H9 (cell line): ENCODE results near the gene MAJIN. TPM values are rescaled to one million over a fixed set of nuclear protein-coding genes. Genes with fewer than 3 reads are reported as not detected.

Source experiments
- DNase-seq: peaks from one replicate; pipeline ENCODE4 v3.0.0-alpha.2; 2017
- H2AFZ ChIP-seq: one replicate; pipeline ENCODE4 v1.6.1; 2013; ENCODE audit warnings: mild to moderate bottlenecking, low read length, control low read depth, moderate library complexity
- H2AK5ac ChIP-seq: 2 replicates; pipeline ENCODE4 v1.6.1; 2013; ENCODE audit warnings: low read length, control low read depth, mixed read lengths; ENCODE audit not compliant: insufficient read length
- H2BK120ac ChIP-seq: one replicate; pipeline ENCODE4 v1.6.1; 2013; ENCODE audit warnings: low read depth, mild to moderate bottlenecking, low read length, control low read depth, inconsistent platforms; ENCODE audit not compliant: poor library complexity, severe bottlenecking
- H2BK12ac ChIP-seq: 2 replicates; pipeline ENCODE4 v1.6.1; 2013; ENCODE audit warnings: low read length, control low read depth, mixed read lengths, low read depth; ENCODE audit not compliant: insufficient read length
- H2BK15ac ChIP-seq: 2 replicates; pipeline ENCODE4 v1.6.1; 2013; ENCODE audit warnings: low read depth, low read length, control low read depth
- H2BK20ac ChIP-seq: one replicate; pipeline ENCODE4 v1.6.1; 2013; ENCODE audit warnings: low read depth, mild to moderate bottlenecking, low read length, control low read depth, inconsistent platforms; ENCODE audit not compliant: poor library complexity, severe bottlenecking
- H2BK5ac ChIP-seq: 2 replicates; pipeline ENCODE4 v1.6.1; 2013; ENCODE audit warnings: low read length, control low read depth, mixed read lengths; ENCODE audit not compliant: insufficient read length
- H3K14ac ChIP-seq: 2 replicates; pipeline ENCODE4 v1.6.1; 2013; ENCODE audit warnings: low read length, control low read depth; ENCODE audit not compliant: insufficient read depth
- H3K18ac ChIP-seq: 2 replicates; pipeline ENCODE4 v1.6.1; 2013; ENCODE audit warnings: low read depth, mild to moderate bottlenecking, mixed read lengths, low read length, control low read depth; ENCODE audit not compliant: insufficient read length
- H3K23ac ChIP-seq: 2 replicates; pipeline ENCODE4 v1.6.1; 2013; ENCODE audit warnings: low read length, control low read depth, mixed read lengths, low read depth; ENCODE audit not compliant: insufficient read length
- H3K23me2 ChIP-seq: 2 replicates; pipeline ENCODE4 v1.6.1; 2013; ENCODE audit warnings: low read depth, mild to moderate bottlenecking, mixed read lengths, low read length, control low read depth; ENCODE audit not compliant: insufficient read length, poor library complexity, severe bottlenecking
- H3K27ac ChIP-seq: 2 replicates; pipeline ENCODE4 v1.5.1; 2013; ENCODE audit warnings: low read length, control low read depth, mixed read lengths, low read depth; ENCODE audit not compliant: insufficient read length
- H3K27me3 ChIP-seq: 2 replicates; pipeline ENCODE4 v1.6.1; 2013; ENCODE audit warnings: low read length, control low read depth, inconsistent platforms; ENCODE audit not compliant: insufficient read depth
- H3K4ac ChIP-seq: 2 replicates; pipeline ENCODE4 v1.6.1; 2013; ENCODE audit warnings: low read depth, mild to moderate bottlenecking, control low read depth, inconsistent platforms, low read length, moderate library complexity
- H3K4me1 ChIP-seq: 2 replicates; pipeline ENCODE4 v1.6.1; 2013; ENCODE audit warnings: low read length, control low read depth, inconsistent platforms; ENCODE audit not compliant: insufficient read depth
- H3K4me2 ChIP-seq: 2 replicates; pipeline ENCODE4 v1.6.1; 2013; ENCODE audit warnings: low read length, control low read depth, mixed read lengths; ENCODE audit not compliant: insufficient read length, insufficient read depth
- H3K56ac ChIP-seq: 2 replicates; pipeline ENCODE4 v1.6.1; 2013; ENCODE audit warnings: low read depth, mild to moderate bottlenecking, mixed read lengths, low read length, control low read depth; ENCODE audit not compliant: insufficient read length
- H3K79me1 ChIP-seq: 2 replicates; pipeline ENCODE4 v1.6.1; 2013; ENCODE audit warnings: low read depth, mild to moderate bottlenecking, moderate library complexity, low read length, control low read depth, inconsistent platforms; ENCODE audit not compliant: insufficient read depth, poor library complexity, severe bottlenecking
- H3K79me2 ChIP-seq: 2 replicates; pipeline ENCODE4 v1.6.1; 2013; ENCODE audit warnings: low read length, control low read depth, inconsistent platforms; ENCODE audit not compliant: insufficient read depth
- H3K9ac ChIP-seq: 2 replicates; pipeline ENCODE4 v1.6.1; 2013; ENCODE audit warnings: low read length, control low read depth, mixed read lengths; ENCODE audit not compliant: insufficient read length; ENCODE audit errors: extremely low read depth
- H3K9me3 ChIP-seq: one replicate; pipeline ENCODE4 v1.6.1; 2013; ENCODE audit warnings: low read depth, low read length, inconsistent platforms; ENCODE audit not compliant: control insufficient read depth
- H3T11ph ChIP-seq: one replicate; pipeline ENCODE4 v1.6.1; 2013; ENCODE audit warnings: mild to moderate bottlenecking, low read length, control low read depth, inconsistent platforms
- H4K20me1 ChIP-seq: one replicate; pipeline ENCODE4 v1.6.1; 2013; ENCODE audit not compliant: control insufficient read depth, insufficient read length, insufficient read depth
- H4K5ac ChIP-seq: 2 replicates; pipeline ENCODE4 v1.6.1; 2013; ENCODE audit warnings: low read depth, mild to moderate bottlenecking, mixed read lengths, low read length, control low read depth; ENCODE audit not compliant: insufficient read length
- H4K8ac ChIP-seq: replicated peaks from 2 replicates; pipeline ENCODE4 v1.6.1; 2013; ENCODE audit warnings: low read length, control low read depth, mixed read lengths, low read depth; ENCODE audit not compliant: insufficient read length
- H4K91ac ChIP-seq: 2 replicates; pipeline ENCODE4 v1.6.1; 2013; ENCODE audit warnings: low read depth, mild to moderate bottlenecking, moderate library complexity, mixed read lengths, low read length, control low read depth; ENCODE audit not compliant: insufficient read length
- H3K27ac Mint-ChIP-seq, 3 experiments: 2 replicates in 2 of 3; 3 replicates in 1 of 3; pipeline ENCODE4 v1.8.0; 2020 to 2021; ENCODE audit warnings: mixed read lengths in 3 of 3, mild to moderate bottlenecking in 1 of 3, moderate library complexity in 1 of 3
- H3K27me3 Mint-ChIP-seq: 2 replicates; pipeline ENCODE4 v1.8.0; 2021; ENCODE audit warnings: low read depth, mild to moderate bottlenecking, moderate library complexity, mixed read lengths
- H3K36me3 Mint-ChIP-seq, 3 experiments: 2 replicates in 2 of 3; 3 replicates in 1 of 3; pipeline ENCODE4 v1.8.0; 2020 to 2021; ENCODE audit warnings: low read depth in 3 of 3, mixed read lengths in 3 of 3; ENCODE audit not compliant: insufficient read depth in 1 of 3
- H3K4me1 Mint-ChIP-seq, 2 experiments: 2 replicates each; pipeline ENCODE4 v1.8.0; 2020; ENCODE audit warnings: mixed read lengths in 2 of 2
- H3K4me3 Mint-ChIP-seq, 2 experiments: 2 replicates in 1 of 2; 3 replicates in 1 of 2; pipeline ENCODE4 v1.8.0; 2020 to 2021; ENCODE audit warnings: mild to moderate bottlenecking in 2 of 2, mixed read lengths in 2 of 2, moderate library complexity in 1 of 2
- H3K9me3 Mint-ChIP-seq, 2 experiments: 2 replicates in 1 of 2; 3 replicates in 1 of 2; pipeline ENCODE4 v1.8.0; 2020; ENCODE audit warnings: mild to moderate bottlenecking in 2 of 2, mixed read lengths in 2 of 2, moderate library complexity in 1 of 2
- CTCF ChIP-seq: fragments of 200-600 bp; sonication (generic); conservative IDR thresholded peaks from 3 replicates; pipeline ENCODE4 v1.8.0; 2021; ENCODE audit warnings: antibody characterized with exemption, mild to moderate bottlenecking
- WGBS: extraction: QIAGEN DNeasy Blood & Tissue Kit; methylation state at CpG from one replicate; pipeline ENCODE4 v1.1.7; 2013; ENCODE audit warnings: missing lambda C conversion rate, low lambda C conversion rate, mixed read lengths; ENCODE audit not compliant: insufficient read length; ENCODE audit errors: extremely low coverage; 5-methylcytosine and 5-hydroxymethylcytosine counted together
- total RNA-seq: library from RNA; stranded (reverse); gene quantifications from 2 replicates; pipeline ENCODE4 v1.2.1, GENCODE V29; 2021

MAJIN gene
- total RNA-seq, 1 experiment from 2014 or later: not detected

- TF ChIP-seq CTCF: no peak
- Histone ChIP-seq H3K27ac (no peak overlapping the region), H3K27me3 (no peaks in the 10 kb centered on the region)
Measured at GRCh38 chr11:64916040-64916774, 55.7 kb downstream of the MAJIN start.

More at GRCh38 chr11:64916040-64916774, 55.7 kb downstream of the MAJIN start:
- Histone ChIP-seq H3K9ac (peak overlapping the region; percentile 99), H3K4me1 (no peaks in the 10 kb centered on the region), H4K5ac (no peak overlapping the region), H4K8ac (no peak overlapping the region), H3K23me2 (peaks cover 10% of the 10 kb centered on the region), H3K56ac (no peak overlapping the region), H4K91ac (no peak overlapping the region), H2AK5ac (no peak overlapping the region), H2BK120ac (no peak overlapping the region), H3K18ac (no peak overlapping the region), H2BK15ac (no peak overlapping the region), H3K79me1 (no peaks in the 10 kb centered on the region), H2AFZ (no peak overlapping the region), H3K4me2 (peak overlapping the region; percentile 98), H3K23ac (no peak overlapping the region), H3K4ac (no peak overlapping the region), H2BK20ac (no peak overlapping the region), H4K20me1 (no peaks in the 10 kb centered on the region), H3K79me2 (no peaks in the 10 kb centered on the region), H3K14ac (peak overlapping the region; percentile 83), H2BK5ac (no peak overlapping the region), H2BK12ac (no peak overlapping the region), H3K9me3 (no peaks in the 10 kb centered on the region), H3T11ph (no peak overlapping the region)
- DNase-seq: peak; percentile 47
- Mint-ChIP-seq H3K4me3 (peak overlapping the region; percentile 84 to 90), H3K27ac (peak overlapping the region; percentile 74 to 94 (median 92); a peak in 5 of 7 replicates), H3K27me3 (no peaks in the 10 kb centered on the region), H3K9me3 (no peaks in the 10 kb centered on the region), H3K4me1 (peaks cover 18 to 22% of the 10 kb centered on the region in 2 experiments), H3K36me3 (peaks cover 4 to 21% (median 13%) of the 10 kb centered on the region in 3 experiments; a peak in 6 of 7 replicates)
- no CpG with 5 or more reads among the region's 23 CpGs for WGBS
